GM19452 (cell line): ENCODE data around the gene TMEM163.
"Not testable (repeated sequence)": the region's sequence is repeated elsewhere in the genome, so short reads cannot be mapped to it uniquely, and the experiment has no call there.

Experiments
- ATAC-seq: cut with Tn5 transposase; IDR thresholded peaks from one replicate; pipeline ENCODE4 v1.9.1; 2021; ENCODE audit not compliant: unreplicated experiment

The TMEM163 gene

GRCh38 chr2:134583462-134583861, 135.3 kb downstream of the TMEM163 start:
- ATAC-seq: no peak

GRCh38 chr2:134582547-134582899, 136.3 kb downstream of the TMEM163 start:
- no peak for ATAC-seq

DNA sequence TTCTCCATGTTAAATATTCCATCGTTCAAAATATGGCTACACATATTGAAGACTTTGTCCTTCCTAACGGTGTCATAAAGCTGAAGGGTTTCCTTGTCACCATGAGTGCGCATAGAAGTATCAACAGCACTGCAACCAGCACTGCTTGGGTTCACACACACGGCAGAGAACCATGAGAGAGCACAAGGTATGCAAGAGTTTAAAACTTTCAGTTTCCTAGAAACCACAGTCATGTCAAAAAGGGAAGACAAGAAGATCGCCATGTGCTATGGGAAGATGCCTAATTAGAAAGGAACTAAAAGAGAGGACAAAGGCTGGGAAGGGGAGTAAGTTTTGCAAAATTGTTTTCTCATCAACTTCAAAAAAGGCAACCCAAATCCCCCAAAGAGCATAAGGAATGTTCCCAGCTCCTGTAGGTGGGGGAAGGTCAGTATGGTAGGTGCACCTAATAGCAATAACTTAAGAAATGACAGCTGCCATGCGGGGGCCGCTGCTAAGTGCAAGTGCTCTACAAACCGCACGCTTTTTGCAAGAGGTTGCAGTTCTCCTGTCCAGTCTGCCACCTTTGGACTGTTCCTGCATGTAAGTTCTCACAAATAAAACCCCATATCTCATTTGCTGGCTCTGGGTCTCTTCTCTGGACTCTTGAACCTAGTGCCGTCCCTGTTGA, 136.8 kb downstream of the TMEM163 start:
- ATAC-seq: no peak

DNA sequence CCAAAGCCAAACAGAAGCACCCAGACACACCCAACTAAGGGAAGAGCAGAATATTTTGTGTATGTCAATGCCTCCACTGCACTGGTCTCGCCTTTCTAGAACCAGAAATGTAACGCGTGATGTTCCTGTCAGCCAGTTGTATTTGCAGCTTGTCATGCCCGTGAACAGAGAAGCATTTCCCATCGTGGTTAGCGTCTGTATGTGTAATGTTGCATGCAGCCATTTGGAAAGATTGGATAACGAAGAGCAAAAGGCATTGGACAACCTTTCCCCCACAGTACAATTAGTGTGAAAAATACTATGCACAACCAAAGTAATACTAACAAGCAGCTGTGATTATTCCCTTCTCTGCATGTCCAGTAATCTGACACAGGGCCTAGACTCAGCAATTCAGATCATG, 140.5 kb downstream of the TMEM163 start:
- no peak for ATAC-seq

DNA sequence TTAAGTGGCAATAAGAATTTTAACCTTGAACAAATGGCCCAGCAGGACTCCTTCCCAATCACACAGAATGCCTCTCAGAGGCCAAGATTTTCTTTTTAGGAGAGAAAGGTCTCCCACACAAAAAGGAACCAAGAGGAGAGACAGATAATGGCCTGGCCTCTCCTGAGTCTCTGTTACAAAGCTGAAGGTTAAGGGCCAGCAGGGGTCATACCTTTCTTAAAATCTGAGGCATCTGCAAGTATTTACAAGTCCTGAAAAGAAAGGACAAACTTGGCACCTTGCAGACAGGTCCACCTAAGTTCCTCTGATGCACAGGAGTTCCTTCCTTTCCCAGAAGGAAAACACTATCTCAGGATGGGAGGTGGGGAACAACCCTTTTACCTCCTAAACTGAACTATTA, 142.3 kb downstream of the TMEM163 start:
- ATAC-seq: no peak

GRCh38 chr2:134575888-134576287, 142.9 kb downstream of the TMEM163 start:
- ATAC-seq: no peak

DNA sequence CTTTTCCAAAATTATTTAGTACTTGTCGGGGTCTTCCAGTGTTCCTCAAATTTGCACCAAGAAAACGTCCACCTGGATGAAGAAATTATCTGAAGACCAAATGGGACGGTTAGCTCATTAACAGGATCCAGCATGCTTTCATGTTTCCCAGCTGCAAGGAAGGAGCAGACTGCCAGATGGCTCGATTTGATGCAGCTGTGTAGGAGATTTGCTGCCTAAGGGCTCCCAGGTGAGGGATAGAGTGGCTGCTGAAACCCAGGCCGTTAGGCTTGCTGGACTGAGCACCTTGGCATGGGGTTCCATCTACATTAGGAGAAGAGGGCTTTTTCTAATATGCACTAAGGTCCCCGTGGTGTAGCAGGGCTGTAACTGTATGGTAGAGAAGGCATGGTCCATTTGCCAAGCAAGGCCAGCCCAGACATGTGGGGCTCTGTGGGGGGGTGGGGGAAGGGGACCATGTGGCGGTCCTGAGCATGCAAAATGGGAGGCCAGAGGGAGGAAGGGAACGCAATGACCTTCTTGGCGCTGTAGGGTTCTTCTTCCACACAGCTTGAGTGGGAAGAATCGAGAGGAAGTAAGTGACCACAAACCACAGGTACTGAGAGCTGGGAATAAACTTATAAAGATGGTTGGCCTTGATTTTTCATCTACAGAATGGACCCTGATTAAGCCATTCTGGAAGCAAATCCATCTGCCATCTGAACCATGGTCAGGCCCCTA, 144.0 kb downstream of the TMEM163 start:
- no peak for ATAC-seq

DNA sequence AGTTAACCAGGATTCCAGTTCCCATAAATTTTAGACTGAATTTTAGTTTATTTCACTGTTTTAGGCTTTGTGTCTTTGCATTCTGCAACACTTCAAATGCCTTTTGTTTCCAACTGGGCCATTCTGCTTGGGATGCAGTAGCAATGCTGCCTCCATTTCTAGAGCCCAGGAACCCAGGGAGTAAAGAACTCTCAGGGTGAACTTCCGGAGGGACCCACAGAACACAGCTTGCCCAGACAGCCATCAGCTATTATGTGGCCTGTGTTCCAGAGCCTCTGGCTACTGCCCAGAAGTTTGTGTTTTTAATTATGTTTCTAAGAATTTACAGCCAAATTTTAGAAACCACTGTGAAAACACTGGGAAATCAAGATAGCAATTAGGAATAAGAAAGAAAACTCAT, 145.1 kb downstream of the TMEM163 start:
- no peak for ATAC-seq

- no peak for ATAC-seq
Measured at GRCh38 chr2:134573085-134573370, 145.8 kb downstream of the TMEM163 start.

- no peak for ATAC-seq
Measured at GRCh38 chr2:134572314-134573084, 146.3 kb downstream of the TMEM163 start.

DNA sequence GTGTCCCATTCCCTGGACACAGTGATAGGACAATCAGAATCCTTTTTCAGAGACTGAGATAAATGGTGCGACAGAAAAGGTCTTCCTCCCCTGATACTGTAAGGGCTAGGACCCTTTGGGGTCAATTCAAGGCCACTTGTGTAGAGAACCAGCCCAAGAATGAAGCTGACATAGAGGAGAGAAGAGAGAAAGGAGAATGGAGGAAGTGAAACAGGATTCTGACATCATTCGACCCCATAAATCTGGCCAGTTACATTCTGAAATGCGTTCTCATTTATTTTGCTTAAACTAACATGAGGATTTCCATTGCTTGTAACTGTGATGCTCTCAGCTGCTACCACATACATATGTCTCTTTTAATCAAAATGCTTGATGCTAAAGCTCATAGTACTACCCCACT, 148.1 kb downstream of the TMEM163 start:
- ATAC-seq: no peak

DNA sequence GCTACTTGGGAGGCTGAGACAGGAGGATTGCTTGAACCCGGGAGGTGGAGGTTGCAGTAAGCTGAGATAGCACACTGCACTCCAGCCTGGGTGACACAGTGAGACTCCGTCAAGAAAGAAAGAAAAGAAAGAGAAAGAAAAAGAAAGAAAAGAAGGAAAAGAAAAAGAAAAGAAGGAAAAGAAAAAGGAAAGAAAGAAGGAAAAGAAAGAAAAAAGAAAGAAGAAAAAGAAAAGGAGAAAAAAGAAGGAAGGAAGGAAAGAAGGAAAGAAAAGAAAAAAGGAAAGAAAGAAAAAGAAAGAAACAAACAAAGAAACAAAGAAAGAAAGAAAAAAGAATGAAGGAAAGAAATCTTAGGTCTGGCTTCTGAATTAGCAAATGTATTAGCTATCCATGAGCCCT, 150.4 kb downstream of the TMEM163 start:
- no peak for ATAC-seq

GRCh38 chr2:134567666-134568065, 151.1 kb downstream of the TMEM163 start:
- no peak for ATAC-seq

- ATAC-seq: not testable (repeated sequence)
Measured at GRCh38 chr2:134564955-134565354, 153.8 kb downstream of the TMEM163 start.

DNA sequence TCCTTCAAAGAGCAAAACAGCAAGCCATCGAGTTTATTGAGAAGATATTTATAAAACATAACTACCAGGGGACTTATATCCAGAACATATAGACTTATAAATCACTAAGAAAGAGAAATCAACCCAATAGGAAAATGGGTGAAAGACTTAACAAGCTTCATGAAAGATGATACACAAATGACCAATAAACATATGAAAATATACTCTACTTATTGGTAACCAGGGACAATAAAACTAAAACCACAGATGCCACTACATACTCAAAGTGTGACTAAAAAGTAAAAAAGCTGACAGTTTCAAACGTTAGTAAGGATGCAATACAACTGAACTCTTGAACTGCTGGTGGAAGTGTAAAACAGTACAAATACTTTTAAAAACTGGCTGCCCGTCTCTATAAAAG, 154.3 kb downstream of the TMEM163 start:
- ATAC-seq: no peak

DNA sequence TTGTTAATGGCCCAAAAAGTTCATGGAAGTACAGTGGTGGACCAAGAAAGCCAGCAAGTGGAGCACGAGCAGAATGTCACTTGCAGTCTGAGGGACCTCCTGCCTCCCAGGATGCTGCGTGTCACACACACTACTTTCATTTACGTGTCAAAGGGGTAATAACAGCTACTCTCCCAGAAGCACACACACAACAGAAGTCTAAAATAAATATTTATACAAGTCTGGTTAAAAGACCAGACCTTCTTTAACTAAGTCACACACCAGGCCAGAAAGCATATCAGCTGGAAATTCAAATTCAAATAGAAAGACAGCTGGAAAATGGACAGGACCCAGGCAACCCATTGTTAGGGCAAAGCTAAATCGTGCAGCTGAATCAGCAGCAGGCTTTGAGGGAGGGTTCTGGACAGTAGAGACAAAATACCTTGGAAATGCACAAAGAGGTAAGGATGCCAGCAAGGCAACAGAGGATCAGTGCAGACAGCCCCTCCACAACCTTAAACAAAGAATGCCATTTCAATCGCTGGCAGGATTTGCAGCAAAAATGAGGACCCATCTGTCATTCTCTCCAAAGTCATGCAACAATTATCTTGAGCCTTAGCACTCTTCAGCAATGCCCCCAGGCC, 160.5 kb downstream of the TMEM163 start:
- ATAC-seq: no peak

GRCh38 chr2:134555411-134555810, 163.4 kb downstream of the TMEM163 start:
- ATAC-seq: no peak

- ATAC-seq: no peak
Measured at GRCh38 chr2:134553657-134554056, 165.1 kb downstream of the TMEM163 start.

DNA sequence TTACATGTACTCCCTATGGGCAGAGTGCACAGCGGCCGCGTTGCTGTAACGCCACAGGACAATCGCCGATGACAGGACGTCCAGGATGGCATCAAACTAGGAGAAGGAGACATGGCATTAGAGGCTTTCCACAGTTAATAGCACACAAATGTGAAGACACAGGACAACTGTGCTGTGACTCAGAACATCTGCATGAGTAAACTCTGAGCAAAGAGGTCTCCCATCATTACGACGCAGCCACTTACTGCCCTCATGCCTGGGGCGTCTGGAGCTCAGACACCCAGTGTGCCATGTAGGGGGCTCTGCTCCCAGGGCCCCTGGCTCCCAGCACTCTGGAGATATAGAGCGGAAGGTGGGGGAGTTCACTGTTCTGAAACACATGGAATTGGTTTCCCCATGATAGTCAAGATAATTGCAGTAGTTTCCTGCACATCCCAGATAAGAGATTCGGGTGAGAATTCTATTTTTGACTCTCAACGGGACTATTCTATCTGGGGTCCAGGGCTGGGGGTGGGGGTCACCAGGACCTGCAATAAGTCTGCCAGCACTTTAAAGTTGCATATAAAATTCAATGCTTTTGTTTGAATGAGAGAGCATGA, 168.1 kb downstream of the TMEM163 start:
- no peak for ATAC-seq

DNA sequence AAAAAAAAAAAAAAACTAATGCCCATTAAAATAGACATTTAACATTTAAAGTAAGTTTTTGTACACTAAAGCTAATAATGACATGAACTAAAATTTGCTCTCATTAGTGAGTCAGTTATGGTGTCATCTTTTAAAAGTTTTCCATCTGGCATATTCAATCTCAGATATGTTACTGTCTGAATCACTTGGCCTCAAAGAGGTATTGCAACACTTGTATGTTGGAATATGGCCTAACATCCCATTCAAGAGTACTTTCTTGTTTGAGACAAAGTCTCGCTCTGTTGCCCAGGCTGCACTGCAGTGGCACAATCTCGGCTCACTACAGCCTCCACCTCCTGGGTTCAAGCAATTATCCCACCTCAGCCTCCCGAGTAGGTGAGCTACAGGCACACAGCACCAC, 169.7 kb downstream of the TMEM163 start:
- no peak for ATAC-seq

GRCh38 chr2:134540990-134541389, 177.8 kb downstream of the TMEM163 start:
- ATAC-seq: no peak
